GM10847 (cell line): ENCODE measurements around the gene SMIM22.

Source experiments
- POLR2A ChIP-seq: IDR thresholded peaks from 2 replicates; pipeline ENCODE4 v1.6.1; 2011; ENCODE audit not compliant: insufficient read length; ENCODE audit errors: extremely low read depth

SMIM22 gene

GRCh38 chr16:4765511-4766474, 29.4 kb upstream of the SMIM22 start:
- no peak for TF ChIP-seq POLR2A

- TF ChIP-seq POLR2A: peak; percentile 64
Observed at GRCh38 chr16:4766875-4767628, 28.1 kb upstream of the SMIM22 start, which contains the start of gene ZNF500. Gene ZNF500, minus strand, starts transcription at chr16:4767162. Its CDS starts 1,184 bp downstream, at chr16:4765978.

GRCh38 chr16:4767872-4768548, 27.2 kb upstream of the SMIM22 start:
- no peak for TF ChIP-seq POLR2A

- TF ChIP-seq POLR2A: peak; percentile 79
Observed at GRCh38 chr16:4768549-4769305, 26.4 kb upstream of the SMIM22 start.

GRCh38 chr16:4769306-4769638, 25.9 kb upstream of the SMIM22 start:
- no peak for TF ChIP-seq POLR2A

GRCh38 chr16:4771646-4772045, 23.5 kb upstream of the SMIM22 start:
- no peak for TF ChIP-seq POLR2A

- TF ChIP-seq POLR2A: no peak
Observed at GRCh38 chr16:4772351-4772750, 22.8 kb upstream of the SMIM22 start.

- TF ChIP-seq POLR2A: no peak
Observed at GRCh38 chr16:4775005-4775404, 20.2 kb upstream of the SMIM22 start.

- TF ChIP-seq POLR2A: no peak
Observed at GRCh38 chr16:4776141-4776705, 18.9 kb upstream of the SMIM22 start.

- TF ChIP-seq POLR2A: no peak
Observed at GRCh38 chr16:4777339-4778049, 17.7 kb upstream of the SMIM22 start.

GRCh38 chr16:4778050-4778392, 17.1 kb upstream of the SMIM22 start:
- TF ChIP-seq POLR2A: no peak

- TF ChIP-seq POLR2A: no peak
Observed at GRCh38 chr16:4780235-4780634, 14.9 kb upstream of the SMIM22 start.

- TF ChIP-seq POLR2A: no peak
Observed at GRCh38 chr16:4783251-4783950, 11.8 kb upstream of the SMIM22 start.

- no peak for TF ChIP-seq POLR2A
Observed at GRCh38 chr16:4783951-4784336, 11.2 kb upstream of the SMIM22 start.
